LNCaP clone FGC (cell line): Measurements from ENCODE around the gene ACSM3.
A peak's percentile ranks its signal among the peaks of the same experiment; 100 is the strongest.

Experiments
- DNase-seq: peaks from one replicate; pipeline ENCODE4 v3.0.0-alpha.2; 2011; ENCODE audit warnings: low read depth
- H3K4me3 ChIP-seq: 2 replicates; pipeline ENCODE4 v1.5.1; 2011; ENCODE audit warnings: mild to moderate bottlenecking, low read depth, low read length, control low read depth
- TF ChIP-seq, protein P1 (sequence below): IDR thresholded peaks from 2 replicates; pipeline ENCODE4 v1.5.1; 2012; ENCODE audit warnings: mild to moderate bottlenecking; ENCODE audit not compliant: control insufficient read depth, insufficient read depth; ENCODE audit errors: extremely low read depth

ACSM3 gene

DNA sequence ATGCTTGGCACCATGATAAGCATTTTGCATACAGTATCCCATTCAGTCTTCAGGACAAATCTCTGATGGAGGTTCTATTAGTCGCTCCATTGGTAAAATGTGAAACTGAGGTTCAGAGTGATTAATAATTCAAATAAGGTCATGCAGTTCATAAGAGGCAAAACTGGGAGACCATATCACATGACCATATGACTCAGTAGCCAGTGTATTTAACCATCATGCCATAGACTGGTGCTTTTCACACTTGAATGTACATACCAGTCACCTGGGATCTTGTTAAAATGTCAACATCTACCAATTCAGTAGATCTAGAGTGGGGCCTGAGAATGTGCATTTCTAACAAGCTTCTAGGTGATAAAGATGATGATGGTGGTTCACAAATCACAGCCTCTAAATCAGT lies 4.3 kb downstream of the ACSM3 start:
- TF ChIP-seq, protein P1, sequence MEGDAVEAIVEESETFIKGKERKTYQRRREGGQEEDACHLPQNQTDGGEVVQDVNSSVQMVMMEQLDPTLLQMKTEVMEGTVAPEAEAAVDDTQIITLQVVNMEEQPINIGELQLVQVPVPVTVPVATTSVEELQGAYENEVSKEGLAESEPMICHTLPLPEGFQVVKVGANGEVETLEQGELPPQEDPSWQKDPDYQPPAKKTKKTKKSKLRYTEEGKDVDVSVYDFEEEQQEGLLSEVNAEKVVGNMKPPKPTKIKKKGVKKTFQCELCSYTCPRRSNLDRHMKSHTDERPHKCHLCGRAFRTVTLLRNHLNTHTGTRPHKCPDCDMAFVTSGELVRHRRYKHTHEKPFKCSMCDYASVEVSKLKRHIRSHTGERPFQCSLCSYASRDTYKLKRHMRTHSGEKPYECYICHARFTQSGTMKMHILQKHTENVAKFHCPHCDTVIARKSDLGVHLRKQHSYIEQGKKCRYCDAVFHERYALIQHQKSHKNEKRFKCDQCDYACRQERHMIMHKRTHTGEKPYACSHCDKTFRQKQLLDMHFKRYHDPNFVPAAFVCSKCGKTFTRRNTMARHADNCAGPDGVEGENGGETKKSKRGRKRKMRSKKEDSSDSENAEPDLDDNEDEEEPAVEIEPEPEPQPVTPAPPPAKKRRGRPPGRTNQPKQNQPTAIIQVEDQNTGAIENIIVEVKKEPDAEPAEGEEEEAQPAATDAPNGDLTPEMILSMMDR = no peak

DNA sequence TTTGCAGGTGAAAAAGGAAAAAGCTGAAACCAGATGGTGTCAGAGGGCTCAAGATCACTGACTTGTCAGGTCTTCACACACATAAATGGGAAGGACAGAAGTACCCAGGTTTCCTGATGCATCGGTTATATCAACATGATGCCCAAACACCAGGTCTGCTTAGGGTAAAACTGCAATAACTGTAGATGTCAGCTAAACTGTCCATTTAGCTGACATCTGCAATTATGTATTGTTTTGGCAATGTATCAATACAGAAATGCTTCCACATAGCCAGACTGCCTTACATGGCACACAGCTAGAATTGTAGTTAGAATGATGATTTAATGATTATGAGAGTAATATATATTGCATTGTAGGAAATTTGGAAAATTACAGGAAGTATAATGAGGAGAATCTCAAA lies 5.0 kb downstream of the ACSM3 start:
- H3K4me3 ChIP-seq = no peak overlapping the region
- TF ChIP-seq, protein P1 = no peak
- DNase-seq = no peak

More for the DNA sequence above, 4.3 kb downstream of the ACSM3 start:
- no peak overlapping the region for H3K4me3 ChIP-seq
- DNase-seq = no peak

DNA sequence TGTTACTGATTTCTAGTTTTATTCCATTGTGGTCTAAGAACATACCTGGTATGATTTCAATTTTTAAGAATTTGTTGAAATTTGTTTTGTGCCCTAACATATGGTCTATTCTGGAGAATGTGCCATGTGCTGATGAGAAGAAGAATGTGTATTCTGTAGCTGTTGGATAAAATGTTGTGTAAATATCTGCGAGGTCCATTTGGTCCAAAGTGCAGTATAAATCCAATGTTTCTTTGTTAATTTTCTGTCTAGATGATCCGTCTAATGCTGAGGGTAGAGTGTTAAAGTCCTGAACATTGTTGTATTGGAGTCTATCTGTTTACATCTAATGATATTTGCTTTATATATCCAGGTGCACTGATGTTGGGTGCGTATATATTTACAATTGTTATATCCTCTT lies 9.9 kb downstream of the ACSM3 start:
- TF ChIP-seq, protein P1 = no peak
- H3K4me3 ChIP-seq = no peak overlapping the region
- no peak for DNase-seq

DNA sequence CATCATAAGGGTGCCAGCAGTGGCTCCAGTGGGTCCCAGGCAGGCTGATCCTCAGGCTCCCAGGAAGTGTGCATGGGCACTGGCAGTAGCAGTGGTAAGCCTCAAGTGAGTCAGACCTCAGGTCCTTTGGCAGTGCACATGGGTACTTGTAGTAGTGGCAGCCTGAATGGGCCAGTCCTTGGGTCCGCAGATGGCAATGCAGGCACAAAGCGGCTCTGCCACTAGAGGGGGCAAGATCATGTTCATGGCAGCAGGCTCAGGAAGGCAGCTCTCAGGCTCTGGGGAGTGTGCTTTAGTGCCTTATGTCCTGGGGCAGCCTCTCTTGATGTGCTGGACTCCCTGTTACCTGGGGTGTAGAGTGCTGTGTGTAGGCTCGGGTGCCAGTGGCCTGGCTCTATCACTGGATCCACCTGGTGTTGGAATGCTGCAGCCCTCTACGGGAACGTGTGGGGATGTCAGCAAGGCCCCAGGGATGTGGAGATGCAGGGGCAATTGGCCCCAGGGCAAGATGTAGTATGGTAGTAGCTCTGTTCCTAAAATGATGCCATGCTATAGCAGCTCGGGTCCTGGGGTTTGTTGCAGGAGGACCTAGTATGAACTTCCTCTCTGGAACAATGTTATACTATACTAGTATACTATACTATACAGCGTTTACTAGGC lies 11.0 kb downstream of the ACSM3 start:
- TF ChIP-seq, protein P1 = peak; percentile 72
- DNase-seq = peak; percentile 22
- no peak overlapping the region for H3K4me3 ChIP-seq

DNA sequence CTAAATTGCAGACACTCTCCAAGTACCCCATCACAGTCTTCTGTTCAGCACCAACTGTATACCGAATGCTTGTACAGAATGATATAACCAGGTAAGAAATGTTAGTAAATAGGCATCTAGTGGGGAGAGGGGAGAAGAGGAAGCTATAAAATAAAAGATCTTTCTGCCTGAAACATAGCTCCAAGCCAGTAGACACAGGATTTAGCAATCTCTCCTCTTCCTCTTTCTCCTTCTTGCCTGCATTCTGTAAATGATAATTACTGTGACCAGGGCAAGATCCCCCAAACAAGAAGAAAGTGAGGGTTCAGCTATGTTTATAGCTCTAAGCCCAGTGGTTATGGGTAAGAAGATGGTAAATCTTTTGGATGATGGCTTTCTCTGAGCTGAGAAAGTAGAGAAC lies 17.9 kb downstream of the ACSM3 start:
- TF ChIP-seq, protein P1 = no peak
- no peak for DNase-seq
- H3K4me3 ChIP-seq = no peak overlapping the region

DNA sequence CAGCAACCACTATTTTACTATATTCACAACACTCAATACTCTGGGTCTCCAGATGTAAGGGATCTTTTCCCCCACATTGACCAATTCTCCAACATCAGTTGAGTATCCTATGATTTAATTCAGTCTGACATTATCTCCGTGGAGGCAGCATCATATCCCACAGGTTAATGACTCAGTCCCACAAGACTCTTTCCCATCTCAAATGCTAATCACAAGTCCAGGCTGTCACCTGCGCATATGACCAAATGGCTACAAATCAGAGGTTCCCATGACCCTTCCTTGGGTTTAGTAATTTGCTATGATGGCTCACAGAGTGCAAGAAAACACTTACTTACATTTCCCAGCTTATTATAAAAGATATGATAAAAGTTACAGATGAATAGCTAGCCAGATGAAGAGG lies 18.7 kb downstream of the ACSM3 start:
- TF ChIP-seq, protein P1 = no peak
- no peak for DNase-seq
- no peak overlapping the region for H3K4me3 ChIP-seq

DNA sequence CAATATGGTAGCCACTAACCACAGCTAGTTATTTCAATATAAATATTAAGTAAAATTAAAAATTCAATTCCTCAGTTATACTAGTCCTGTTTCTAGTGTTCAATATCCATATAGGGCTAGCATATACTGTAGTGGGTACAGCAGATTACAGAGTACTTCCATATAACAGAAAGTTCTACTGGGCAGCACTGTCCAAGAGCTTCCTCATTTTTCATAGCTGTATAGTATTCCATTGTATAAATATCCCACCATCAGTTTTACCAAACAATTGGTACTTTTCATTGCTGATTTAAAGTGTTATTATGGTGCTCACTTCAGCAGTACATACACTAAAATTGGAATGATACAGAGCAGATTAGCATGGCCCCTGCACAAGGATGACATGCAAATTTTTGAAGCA lies 20.4 kb downstream of the ACSM3 start:
- TF ChIP-seq, protein P1 = no peak
- no peak for DNase-seq

More for the DNA sequence above, 20.4 kb downstream of the ACSM3 start:
- H3K4me3 ChIP-seq = no peak overlapping the region
